22Rv1 (cell line): ENCODE data around the gene SHTN1.

Experiments used
- CTCF ChIP-seq: fragments of 450-650 bp; IDR thresholded peaks from 2 replicates; pipeline ENCODE4 v1.5.1; 2017; ENCODE audit warnings: mild to moderate bottlenecking
- ZFX ChIP-seq: fragments of 450-650 bp; IDR thresholded peaks from 2 replicates; pipeline ENCODE4 v1.6.1; 2017; ENCODE audit warnings: antibody characterized with exemption, borderline replicate concordance

GRCh38 chr10:116853287-116853686 lies 151.7 kb downstream of the SHTN1 start:
- TF ChIP-seq CTCF (no peak), ZFX (no peak)
